Stimulated activated memory B cell treated with anti-CD40 and anti-IgM and Interleukin-4, amounts not matched to agents 10 μg/mL and 1 μg/mL and 100 μg/mL, for 72 hours (primary cell): ENCODE results near the gene TBC1D9.
A peak's percentile ranks its signal among the peaks of the same experiment; 100 is the strongest.
"Not testable (repeated sequence)": the region's sequence is repeated elsewhere in the genome, so short reads cannot be mapped to it uniquely, and the experiment has no call there.

Experiments used
- ATAC-seq: fragments of 150-1000 bp; cut with Tn5 transposase; 2 replicates; pipeline ENCODE4 v1.10.0; 2021
- H3K27ac Mint-ChIP-seq: one replicate; pipeline ENCODE4 v1.8.0; 2022; ENCODE audit warnings: mild to moderate bottlenecking, mixed read lengths
- H3K27me3 Mint-ChIP-seq: one replicate; pipeline ENCODE4 v1.8.0; 2022; ENCODE audit warnings: mixed read lengths
- H3K36me3 Mint-ChIP-seq: one replicate; pipeline ENCODE4 v1.8.0; 2022; ENCODE audit warnings: mixed read lengths
- H3K4me1 Mint-ChIP-seq: one replicate; pipeline ENCODE4 v1.8.0; 2022; ENCODE audit warnings: mixed read lengths
- H3K4me3 Mint-ChIP-seq: one replicate; pipeline ENCODE4 v1.8.0; 2022; ENCODE audit warnings: mild to moderate bottlenecking, moderate library complexity, mixed read lengths
- H3K9me3 Mint-ChIP-seq: one replicate; pipeline ENCODE4 v1.8.0; 2022; ENCODE audit warnings: mixed read lengths

Gene TBC1D9

GRCh38 chr4:140756319-140757231 is at the start of gene TBC1D9:
Gene TBC1D9, minus strand, starts transcription at chr4:140756385. Its CDS starts 340 bp downstream, at chr4:140756045.
- peaks cover 6% of the 10 kb centered on the region for H3K36me3 Mint-ChIP-seq
- ATAC-seq: peak; percentile 78
- H3K4me3 Mint-ChIP-seq: peak within 1 kb of the TSS; percentile 82
- H3K27ac Mint-ChIP-seq: peak within 1 kb of the TSS; percentile 89
- peaks cover 3% of the 10 kb centered on the region for H3K9me3 Mint-ChIP-seq
- peaks cover 68% of the 10 kb centered on the region for H3K4me1 Mint-ChIP-seq
- H3K27me3 Mint-ChIP-seq: no peaks in the 10 kb centered on the region

GRCh38 chr4:140805293-140805692 is 49.1 kb upstream of the TBC1D9 start:
- peaks cover 6% of the 10 kb centered on the region for H3K36me3 Mint-ChIP-seq
- H3K27ac Mint-ChIP-seq: peak overlapping the region; percentile 90
- H3K27me3 Mint-ChIP-seq: no peaks in the 10 kb centered on the region
- H3K4me1 Mint-ChIP-seq: peaks cover 83% of the 10 kb centered on the region
- ATAC-seq: no peak
- H3K4me3 Mint-ChIP-seq: peak overlapping the region; percentile 35
- peaks cover 8% of the 10 kb centered on the region for H3K9me3 Mint-ChIP-seq

GRCh38 chr4:140802591-140802990 is 46.4 kb upstream of the TBC1D9 start:
- peaks cover 79% of the 10 kb centered on the region for H3K4me1 Mint-ChIP-seq
- peak overlapping the region; percentile 59 for H3K27ac Mint-ChIP-seq
- H3K9me3 Mint-ChIP-seq: peaks cover 4% of the 10 kb centered on the region
- no peak overlapping the region for H3K4me3 Mint-ChIP-seq
- peaks cover 11% of the 10 kb centered on the region for H3K36me3 Mint-ChIP-seq
- ATAC-seq: no peak
- H3K27me3 Mint-ChIP-seq: no peaks in the 10 kb centered on the region

- peaks cover 9% of the 10 kb centered on the region for H3K36me3 Mint-ChIP-seq
- H3K9me3 Mint-ChIP-seq: peaks cover 3% of the 10 kb centered on the region
- H3K4me3 Mint-ChIP-seq: peak overlapping the region; percentile 19
- H3K27ac Mint-ChIP-seq: peak overlapping the region; percentile 70
- peaks cover 75% of the 10 kb centered on the region for H3K4me1 Mint-ChIP-seq
- H3K27me3 Mint-ChIP-seq: no peaks in the 10 kb centered on the region
- peak; percentile 77 for ATAC-seq
These were observed 44.5 kb upstream of the TBC1D9 start for GRCh38 chr4:140800666-140801065.

- H3K9me3 Mint-ChIP-seq: no peaks in the 10 kb centered on the region
- ATAC-seq: peak; percentile 59
- peak overlapping the region; percentile 64 for H3K27ac Mint-ChIP-seq
- H3K36me3 Mint-ChIP-seq: peaks cover 5% of the 10 kb centered on the region
- peak overlapping the region; percentile 21 for H3K4me3 Mint-ChIP-seq
- no peaks in the 10 kb centered on the region for H3K27me3 Mint-ChIP-seq
- H3K4me1 Mint-ChIP-seq: peaks cover 77% of the 10 kb centered on the region
These were observed 43.6 kb upstream of the TBC1D9 start for GRCh38 chr4:140799686-140800225.

- ATAC-seq: no peak
- no peak overlapping the region for H3K4me3 Mint-ChIP-seq
- H3K27ac Mint-ChIP-seq: peak overlapping the region; percentile 74
- no peaks in the 10 kb centered on the region for H3K27me3 Mint-ChIP-seq
- peaks cover 5% of the 10 kb centered on the region for H3K36me3 Mint-ChIP-seq
- H3K9me3 Mint-ChIP-seq: no peaks in the 10 kb centered on the region
- H3K4me1 Mint-ChIP-seq: peaks cover 89% of the 10 kb centered on the region
These were observed 37.1 kb upstream of the TBC1D9 start for GRCh38 chr4:140793291-140793690.

GRCh38 chr4:140790765-140791164 is 34.6 kb upstream of the TBC1D9 start:
- no peak overlapping the region for H3K4me3 Mint-ChIP-seq
- peaks cover 83% of the 10 kb centered on the region for H3K4me1 Mint-ChIP-seq
- ATAC-seq: peak; percentile 98
- peak overlapping the region; percentile 74 for H3K27ac Mint-ChIP-seq
- peaks cover 4% of the 10 kb centered on the region for H3K9me3 Mint-ChIP-seq
- no peaks in the 10 kb centered on the region for H3K27me3 Mint-ChIP-seq
- peaks cover 13% of the 10 kb centered on the region for H3K36me3 Mint-ChIP-seq

GRCh38 chr4:140790171-140790570 is 34.0 kb upstream of the TBC1D9 start:
- Mint-ChIP-seq H3K27ac (peak overlapping the region; percentile 74), H3K27me3 (no peaks in the 10 kb centered on the region), H3K4me3 (peak overlapping the region; percentile 38), H3K9me3 (peaks cover 5% of the 10 kb centered on the region), H3K4me1 (peaks cover 82% of the 10 kb centered on the region), H3K36me3 (peaks cover 13% of the 10 kb centered on the region)
- peak; percentile 46 for ATAC-seq

- H3K9me3 Mint-ChIP-seq: peaks cover 5% of the 10 kb centered on the region
- no peaks in the 10 kb centered on the region for H3K27me3 Mint-ChIP-seq
- H3K27ac Mint-ChIP-seq: peak overlapping the region; percentile 74
- H3K36me3 Mint-ChIP-seq: peaks cover 13% of the 10 kb centered on the region
- H3K4me1 Mint-ChIP-seq: peaks cover 78% of the 10 kb centered on the region
- peak; percentile 13 for ATAC-seq
- H3K4me3 Mint-ChIP-seq: peak overlapping the region; percentile 62
These were observed 33.6 kb upstream of the TBC1D9 start for GRCh38 chr4:140789759-140790158.

GRCh38 chr4:140782787-140783186 is 26.6 kb upstream of the TBC1D9 start:
- H3K9me3 Mint-ChIP-seq, ATAC-seq, H3K27me3 Mint-ChIP-seq, H3K36me3 Mint-ChIP-seq, H3K27ac Mint-ChIP-seq, H3K4me3 Mint-ChIP-seq: not testable (repeated sequence)
- peaks cover 24% of the 10 kb centered on the region for H3K4me1 Mint-ChIP-seq

- Mint-ChIP-seq H3K4me3 (no peak overlapping the region), H3K27ac (peak overlapping the region; percentile 51), H3K36me3 (no peaks in the 10 kb centered on the region), H3K4me1 (peaks cover 17% of the 10 kb centered on the region), H3K27me3 (no peaks in the 10 kb centered on the region), H3K9me3 (peaks cover 5% of the 10 kb centered on the region)
- no peak for ATAC-seq
These were observed 25.4 kb upstream of the TBC1D9 start for GRCh38 chr4:140781596-140781995.

GRCh38 chr4:140777894-140778293 is 21.7 kb upstream of the TBC1D9 start:
- Mint-ChIP-seq H3K4me3 (no peak overlapping the region), H3K4me1 (peaks cover 24% of the 10 kb centered on the region), H3K36me3 (no peaks in the 10 kb centered on the region), H3K27me3 (no peaks in the 10 kb centered on the region), H3K9me3 (no peaks in the 10 kb centered on the region), H3K27ac (no peak overlapping the region)
- ATAC-seq: peak; percentile 59

GRCh38 chr4:140777386-140777785 is 21.2 kb upstream of the TBC1D9 start:
- Mint-ChIP-seq H3K9me3 (no peaks in the 10 kb centered on the region), H3K27me3 (no peaks in the 10 kb centered on the region), H3K27ac (no peak overlapping the region), H3K36me3 (no peaks in the 10 kb centered on the region), H3K4me3 (no peak overlapping the region), H3K4me1 (peaks cover 24% of the 10 kb centered on the region)
- no peak for ATAC-seq

GRCh38 chr4:140776556-140776955 is 20.4 kb upstream of the TBC1D9 start:
- no peaks in the 10 kb centered on the region for H3K27me3 Mint-ChIP-seq

GRCh38 chr4:140774956-140775355 is 18.8 kb upstream of the TBC1D9 start:
- Mint-ChIP-seq H3K27ac (peak overlapping the region; percentile 44), H3K9me3 (no peaks in the 10 kb centered on the region), H3K27me3 (no peaks in the 10 kb centered on the region), H3K36me3 (no peaks in the 10 kb centered on the region), H3K4me3 (no peak overlapping the region), H3K4me1 (peaks cover 23% of the 10 kb centered on the region)
- peak; percentile 54 for ATAC-seq

More at GRCh38 chr4:140776556-140776955, 20.4 kb upstream of the TBC1D9 start:
- no peaks in the 10 kb centered on the region for H3K9me3 Mint-ChIP-seq
- no peak overlapping the region for H3K4me3 Mint-ChIP-seq
- peaks cover 18% of the 10 kb centered on the region for H3K4me1 Mint-ChIP-seq
- no peaks in the 10 kb centered on the region for H3K36me3 Mint-ChIP-seq
- peak overlapping the region; percentile 16 for H3K27ac Mint-ChIP-seq
- no peak for ATAC-seq

- Mint-ChIP-seq H3K27me3 (no peaks in the 10 kb centered on the region), H3K9me3 (no peaks in the 10 kb centered on the region), H3K36me3 (no peaks in the 10 kb centered on the region), H3K27ac (peak overlapping the region; percentile 44), H3K4me3 (no peak overlapping the region), H3K4me1 (peaks cover 27% of the 10 kb centered on the region)
- no peak for ATAC-seq
These were observed 18.3 kb upstream of the TBC1D9 start for GRCh38 chr4:140774510-140774909.
